HG03060 (cell line): Measurements from ENCODE around the gene SIPA1L3.
A peak's percentile ranks its signal among the peaks of the same experiment; 100 is the strongest.

Source experiments
- ATAC-seq: cut with Tn5 transposase; IDR thresholded peaks from one replicate; pipeline ENCODE4 v1.9.1; 2021; ENCODE audit warnings: low read depth, moderate number of reproducible peaks; ENCODE audit not compliant: unreplicated experiment

Gene SIPA1L3

DNA sequence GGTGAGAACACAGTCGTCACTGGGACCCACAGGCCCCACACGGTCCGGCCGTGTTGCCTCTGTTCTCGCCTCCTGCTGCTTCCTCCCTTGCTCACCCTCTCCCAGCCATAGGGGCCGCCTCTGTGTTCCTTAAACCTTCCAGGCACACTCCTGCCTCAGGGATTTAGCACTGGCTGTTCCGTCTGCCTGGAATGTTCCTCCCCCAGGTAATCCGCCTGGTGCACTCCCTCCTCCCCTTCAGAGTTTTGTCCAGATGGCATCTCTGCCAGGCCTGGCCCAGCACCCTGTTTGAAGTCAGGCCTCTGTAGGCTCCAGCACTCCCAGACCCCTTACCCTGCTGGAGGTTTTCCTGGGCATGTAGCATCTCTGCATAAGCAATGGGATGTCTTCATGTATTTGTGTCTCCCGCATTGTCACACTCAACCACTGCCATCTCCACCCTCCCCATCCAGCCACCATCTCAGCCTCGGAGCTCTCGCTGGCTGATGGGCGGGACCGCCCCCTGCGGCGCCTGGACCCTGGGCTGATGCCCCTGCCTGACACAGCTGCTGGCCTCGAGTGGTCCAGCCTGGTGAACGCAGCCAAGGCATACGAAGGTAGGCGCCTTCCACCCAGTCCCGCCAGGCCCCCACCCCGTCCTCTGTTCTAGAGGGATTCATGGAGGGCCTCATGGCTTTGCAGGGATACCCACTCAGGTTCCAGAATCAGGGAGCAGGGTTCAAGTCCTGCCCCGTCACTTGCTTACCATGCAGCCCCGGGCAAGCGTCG lies 291.1 kb downstream of the SIPA1L3 start:
- ATAC-seq: no peak

- ATAC-seq: no peak
Measured at GRCh38 chr19:38199340-38199739, 292.3 kb downstream of the SIPA1L3 start.

DNA sequence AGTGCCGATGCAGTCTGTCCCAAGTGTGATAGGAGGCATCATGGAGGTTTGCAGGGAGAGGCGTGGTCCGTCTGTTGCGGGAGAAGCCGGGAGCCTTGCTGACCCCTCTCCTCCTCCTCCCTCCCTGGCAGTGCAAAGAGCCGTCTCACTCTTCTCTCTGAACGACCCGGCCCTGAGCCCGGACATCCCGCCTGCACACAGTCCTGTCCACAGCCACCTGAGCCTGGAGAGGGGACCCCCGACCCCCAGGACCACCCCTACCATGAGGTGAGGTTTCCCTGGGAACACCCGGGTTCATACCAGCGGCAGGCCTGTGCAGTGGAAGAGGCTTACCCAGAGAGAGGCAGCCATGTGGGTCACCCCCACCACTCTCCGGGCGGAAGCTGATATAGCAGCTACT lies 294.7 kb downstream of the SIPA1L3 start:
- no peak for ATAC-seq

DNA sequence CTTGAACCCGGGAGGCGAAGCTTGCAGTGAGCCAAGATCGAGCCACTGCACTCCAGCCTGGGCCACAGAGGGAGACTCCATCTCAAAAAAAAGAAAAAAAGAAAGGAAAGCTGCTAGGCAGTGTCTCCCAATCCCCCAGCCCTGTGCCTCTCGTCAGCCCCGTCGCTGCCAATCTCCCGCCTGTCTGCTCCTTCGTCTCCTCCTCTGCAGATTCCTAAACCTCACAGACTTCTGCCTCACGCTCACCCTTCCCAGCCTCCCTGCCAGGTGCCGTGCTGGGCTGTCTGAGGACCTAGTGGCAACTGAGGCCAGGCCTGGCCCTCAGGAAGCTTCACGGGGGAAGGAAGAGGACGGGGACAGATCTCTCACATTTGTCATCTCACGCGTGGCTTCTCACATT lies 295.5 kb downstream of the SIPA1L3 start:
- ATAC-seq: no peak

- ATAC-seq: no peak
Measured at GRCh38 chr19:38203197-38203596, 296.2 kb downstream of the SIPA1L3 start.

DNA sequence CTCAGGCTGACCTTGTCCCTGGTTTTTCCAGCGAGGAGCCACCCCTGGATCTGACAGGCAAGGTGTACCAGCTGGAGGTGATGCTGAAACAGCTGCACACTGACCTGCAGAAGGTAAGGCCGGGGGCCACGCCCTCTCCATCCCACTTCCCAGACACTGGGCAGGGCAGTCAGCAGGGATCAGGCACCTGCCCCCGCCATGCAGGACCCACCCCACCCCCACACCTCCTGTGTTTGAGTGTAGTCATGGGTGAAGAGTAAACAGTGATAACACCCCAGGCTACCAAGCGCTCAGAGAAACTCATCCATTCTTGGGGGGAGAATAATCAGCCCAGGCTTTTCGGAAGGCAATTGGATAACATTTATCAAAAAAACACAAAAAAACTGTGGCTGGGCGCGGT lies 297.1 kb downstream of the SIPA1L3 start:
- ATAC-seq: no peak

- ATAC-seq: no peak
Measured at GRCh38 chr19:38204728-38205127, 297.7 kb downstream of the SIPA1L3 start.

DNA sequence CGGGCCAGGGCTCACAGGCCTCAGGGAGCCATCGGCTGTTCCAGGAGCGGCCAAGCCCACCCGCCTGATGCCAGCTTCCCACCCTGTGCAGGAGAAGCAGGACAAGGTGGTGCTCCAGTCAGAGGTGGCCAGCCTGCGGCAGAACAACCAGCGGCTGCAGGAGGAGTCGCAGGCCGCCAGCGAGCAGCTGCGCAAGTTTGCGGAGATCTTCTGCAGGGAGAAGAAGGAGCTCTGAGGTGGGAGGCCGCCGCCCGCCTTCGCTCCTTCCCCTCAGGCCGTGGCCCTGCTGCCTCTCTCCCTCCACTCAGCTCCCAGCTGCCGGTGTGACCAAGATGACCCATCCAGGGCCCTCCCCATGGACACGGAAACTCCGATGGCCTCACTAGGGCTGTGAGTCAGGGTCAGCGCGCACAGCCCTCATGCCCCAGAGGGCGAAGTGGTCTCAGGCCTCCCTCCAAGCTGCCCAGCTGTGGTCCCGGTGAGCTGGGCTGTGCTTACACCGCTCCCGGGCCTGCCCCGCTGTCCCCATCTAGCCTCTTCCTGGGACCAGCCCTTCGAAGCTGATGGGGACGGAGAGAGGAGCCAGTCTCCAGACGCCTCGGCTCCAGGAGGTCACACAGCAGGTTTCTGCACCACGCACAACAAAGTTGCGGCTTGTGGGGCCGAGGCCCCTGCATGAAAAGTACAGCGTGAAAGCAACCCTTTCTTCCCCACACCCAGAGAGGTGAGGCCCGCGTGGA lies 299.2 kb downstream of the SIPA1L3 start:
- no peak for ATAC-seq

GRCh38 chr19:38206928-38207327 lies 299.9 kb downstream of the SIPA1L3 start:
- ATAC-seq: no peak

DNA sequence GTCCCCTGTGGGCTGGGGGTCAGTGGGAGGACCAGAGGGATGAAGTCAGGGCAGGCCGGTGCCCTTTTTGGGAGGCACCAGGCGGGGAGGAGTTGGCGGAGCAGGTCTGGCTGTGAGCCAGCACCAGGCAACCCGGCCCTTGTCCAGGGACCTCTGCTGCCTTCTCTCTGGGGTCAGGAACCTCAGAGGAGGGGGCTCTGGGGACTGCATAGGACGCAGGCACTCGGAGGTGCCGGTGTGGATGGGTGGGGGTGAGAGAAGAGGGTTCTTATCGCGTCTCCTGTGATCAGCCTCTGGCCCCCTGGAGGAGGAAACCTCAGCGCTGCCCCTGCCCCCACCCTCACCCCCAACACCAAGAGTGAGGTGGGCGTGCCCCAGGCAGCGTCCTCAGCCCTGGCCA lies 300.5 kb downstream of the SIPA1L3 start:
- ATAC-seq: no peak

- ATAC-seq: no peak
Measured at GRCh38 chr19:38208571-38208970, 301.6 kb downstream of the SIPA1L3 start.

- ATAC-seq: no peak
Measured at GRCh38 chr19:38209152-38209551, 302.1 kb downstream of the SIPA1L3 start.

- ATAC-seq: no peak
Measured at GRCh38 chr19:38209671-38210457, 302.9 kb downstream of the SIPA1L3 start.

GRCh38 chr19:38210458-38210987 lies 303.5 kb downstream of the SIPA1L3 start:
- ATAC-seq: no peak

DNA sequence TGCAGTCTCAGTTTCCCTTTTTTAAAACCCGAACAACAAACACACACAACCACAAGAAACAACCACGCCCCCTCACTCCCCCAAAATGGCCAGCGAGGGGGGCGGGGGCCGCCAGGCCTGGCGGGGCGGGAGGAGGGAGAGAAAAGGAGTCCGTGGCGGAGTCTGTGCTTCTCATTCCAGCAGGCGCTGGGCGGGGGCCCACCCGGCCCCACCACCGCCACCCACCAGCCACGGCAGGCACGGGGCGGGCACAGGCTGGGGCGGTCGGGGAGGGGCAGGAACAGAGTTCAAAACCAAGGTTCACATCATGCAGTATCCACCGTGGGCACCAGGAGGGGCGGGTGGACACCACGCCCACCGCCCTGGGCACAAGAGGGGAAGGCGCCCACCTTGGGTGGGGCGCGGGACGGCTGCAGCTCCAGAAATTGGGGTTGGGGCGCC lies 304.2 kb downstream of the SIPA1L3 start:
- no peak for ATAC-seq

DNA sequence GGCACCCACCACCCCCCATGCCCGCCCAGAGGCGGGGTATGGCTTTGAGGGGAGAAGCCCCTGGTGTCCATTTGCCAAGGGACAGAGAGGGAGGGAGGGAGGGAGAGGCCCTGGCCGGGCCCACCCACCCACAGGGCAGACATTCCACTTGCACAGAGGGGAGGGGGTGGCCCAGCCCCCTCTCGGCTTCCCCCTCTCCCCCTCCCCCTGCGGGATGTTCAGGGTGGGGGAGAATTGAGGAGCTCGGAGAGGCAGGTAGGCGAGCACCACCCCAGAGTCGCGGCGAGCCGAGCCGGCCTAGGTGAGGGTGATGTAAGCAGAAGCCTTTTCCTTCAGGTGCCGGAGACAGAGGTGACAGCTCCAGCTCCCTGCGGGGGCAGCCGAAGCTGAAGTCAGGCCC lies 304.8 kb downstream of the SIPA1L3 start:
- ATAC-seq: no peak

DNA sequence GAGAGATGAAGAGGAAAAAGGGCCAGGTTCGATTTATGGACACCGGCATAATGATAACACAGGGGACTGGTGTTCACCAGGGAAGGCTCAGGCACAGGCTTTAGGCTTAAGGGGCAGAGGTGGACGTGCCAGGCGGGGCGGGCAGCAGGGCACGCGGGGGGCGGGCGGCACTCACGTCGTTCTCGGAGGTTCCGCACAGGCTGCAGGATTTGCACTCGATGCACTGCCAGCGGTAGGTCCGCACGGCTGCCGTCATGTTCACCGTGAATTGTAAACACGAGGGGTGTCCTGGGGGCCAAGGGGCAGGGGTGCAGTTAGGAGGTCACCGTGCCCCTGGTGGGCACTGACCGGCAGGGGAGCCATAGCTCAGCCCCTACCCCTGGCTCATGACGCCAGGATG lies 306.5 kb downstream of the SIPA1L3 start:
- ATAC-seq: no peak

DNA sequence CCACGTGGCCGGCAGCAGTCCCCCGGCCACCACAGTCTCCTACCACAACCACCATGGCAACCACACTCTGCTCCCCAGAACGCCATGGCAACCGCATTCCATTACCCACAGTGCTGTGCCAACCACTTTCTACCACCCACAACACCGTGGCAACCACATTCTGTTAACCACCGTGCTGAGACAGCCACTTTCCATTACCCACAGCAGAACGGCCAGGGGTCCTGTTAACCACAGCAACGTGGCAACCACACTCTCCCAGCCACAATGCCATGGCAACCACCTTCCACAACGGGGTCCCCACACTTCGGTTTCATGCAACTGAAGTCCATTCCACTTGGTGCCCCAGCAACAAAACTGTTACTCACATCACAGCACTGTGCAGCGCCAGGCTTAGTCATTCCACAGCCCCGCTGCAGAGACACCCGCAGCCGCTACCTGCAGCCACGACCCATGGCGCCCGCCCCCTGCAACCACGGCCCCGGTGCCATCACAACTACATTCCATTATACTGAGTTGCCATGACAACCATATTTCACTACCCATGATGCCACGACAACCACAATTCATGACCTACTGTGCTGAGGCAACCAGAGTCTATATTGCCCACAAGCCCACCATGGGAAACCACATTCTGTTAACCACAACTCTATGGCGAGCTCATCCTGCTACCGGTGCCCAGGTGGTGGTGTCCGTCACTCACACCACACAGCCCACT lies 307.1 kb downstream of the SIPA1L3 start:
- ATAC-seq: peak; percentile 59

DNA sequence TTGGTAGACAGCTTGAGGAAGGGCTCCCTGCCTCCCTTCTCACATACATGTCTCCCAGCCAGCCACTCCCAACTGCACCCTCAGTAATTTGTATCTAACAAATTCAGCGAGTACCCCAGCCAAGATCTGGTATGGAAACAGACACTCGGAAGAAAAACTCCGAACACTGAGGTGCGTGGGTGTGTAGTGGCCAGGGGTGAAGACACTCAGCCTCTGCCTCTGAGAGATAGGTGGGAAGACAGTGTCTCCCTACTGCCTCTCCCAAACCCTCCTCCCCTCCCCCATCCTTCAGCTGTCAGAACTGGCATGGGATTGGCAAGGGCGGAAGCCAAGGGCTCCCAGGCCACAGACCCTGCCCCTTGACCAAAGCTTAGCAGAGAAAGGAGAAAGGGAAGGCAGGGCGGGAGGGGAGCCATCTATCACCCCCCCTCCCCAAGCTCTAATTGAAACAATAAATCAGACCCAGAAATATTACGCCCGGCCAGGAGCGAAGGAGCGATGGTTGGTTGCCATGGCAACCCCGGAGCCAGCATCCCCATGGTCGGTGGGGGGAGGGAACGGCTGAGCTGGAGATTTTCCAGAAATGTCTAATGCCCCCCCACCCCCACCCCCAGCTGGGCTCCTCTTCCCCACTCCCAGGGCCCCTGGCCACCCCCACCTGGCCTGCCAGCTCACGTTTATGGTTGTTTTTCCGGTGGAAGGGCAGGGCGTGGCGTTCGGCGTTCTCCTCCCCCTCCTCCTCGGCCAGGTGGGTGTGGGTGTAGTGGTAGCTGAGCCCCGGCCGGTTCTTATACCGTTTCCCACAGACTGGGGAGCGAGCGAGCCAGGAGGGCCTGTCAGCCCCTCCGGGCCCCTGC lies 310.0 kb downstream of the SIPA1L3 start:
- no peak for ATAC-seq
